ENCODE results near the gene CFTR. TPM values are rescaled to one million over a fixed set of nuclear protein-coding genes. Genes with fewer than 3 reads are reported as not detected.

The CFTR gene
- total and polyA plus RNA-seq, 4 experiments from 2014 or later: not detected

DNA sequence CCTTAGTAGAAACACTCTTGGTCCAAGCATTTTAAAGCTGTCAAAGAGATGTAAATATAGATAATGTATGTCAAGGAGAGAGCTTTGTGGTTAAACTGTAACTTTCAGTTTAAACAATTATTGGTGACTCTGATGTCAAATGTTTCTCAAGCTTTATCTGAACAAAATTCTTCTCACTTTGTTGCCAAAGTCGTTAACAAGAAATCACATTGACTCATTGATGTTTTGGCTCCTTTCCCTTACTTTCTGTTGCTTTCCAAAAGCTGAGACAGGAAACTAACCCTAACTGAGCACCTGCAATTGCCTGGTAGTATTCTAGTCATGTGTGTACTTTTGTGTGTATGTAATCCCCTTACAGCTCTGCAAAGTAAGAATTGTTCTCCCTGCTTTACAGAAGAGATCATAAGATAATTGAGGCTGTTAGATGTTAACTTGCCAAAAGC lies 108.5 kb downstream of the CFTR start:
- intact Hi-C loops (cut with micrococcal nuclease): no loop called here
- no peaks in the 10 kb centered on the region for H3K27me3 ChIP-seq (ENCODE audit: insufficient read depth, low read length)
- H3K27ac ChIP-seq (ENCODE audit: low read depth, low read length): no peak overlapping the region
- no peaks in the 10 kb centered on the region for H3K36me3 Mint-ChIP-seq
- peaks cover 0 to 9% (median 0%) of the 10 kb centered on the region in 8 donors for H3K9me3 Mint-ChIP-seq
- no peaks in the 10 kb centered on the region for H3K9me3 ChIP-seq (ENCODE audit: control insufficient read depth in 1 of 2, low read length in 2 of 2)
- POLR2A ChIA-PET (ENCODE audit: partially characterized antibody): no interaction called here
- no peak for DNase-seq
- H3K27ac Mint-ChIP-seq: no peak overlapping the region
- no peak overlapping the region for H3K4me3 Mint-ChIP-seq
- H3K4me1 ChIP-seq (ENCODE audit: insufficient read depth, low read length): no peaks in the 10 kb centered on the region
- H3K4me1 Mint-ChIP-seq: no peaks in the 10 kb centered on the region
- no peaks in the 10 kb centered on the region for H3K27me3 Mint-ChIP-seq
- CTCF ChIA-PET (ENCODE audit: partially characterized antibody): no interaction called here
- no peak overlapping the region for H3K4me3 ChIP-seq (ENCODE audit: low read length in 2 of 2)
- no peaks in the 10 kb centered on the region for H3K36me3 ChIP-seq (ENCODE audit: insufficient read depth, low read length)

DNA sequence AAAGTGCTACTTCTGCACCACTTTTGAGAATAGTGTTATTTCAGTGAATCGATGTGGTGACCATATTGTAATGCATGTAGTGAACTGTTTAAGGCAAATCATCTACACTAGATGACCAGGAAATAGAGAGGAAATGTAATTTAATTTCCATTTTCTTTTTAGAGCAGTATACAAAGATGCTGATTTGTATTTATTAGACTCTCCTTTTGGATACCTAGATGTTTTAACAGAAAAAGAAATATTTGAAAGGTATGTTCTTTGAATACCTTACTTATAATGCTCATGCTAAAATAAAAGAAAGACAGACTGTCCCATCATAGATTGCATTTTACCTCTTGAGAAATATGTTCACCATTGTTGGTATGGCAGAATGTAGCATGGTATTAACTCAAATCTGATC lies 110.4 kb downstream of the CFTR start:
- Histone ChIP-seq H3K36me3 (ENCODE audit: insufficient read depth, low read length) (no peaks in the 10 kb centered on the region), H3K4me3 (ENCODE audit: low read length in 2 of 2) (no peak overlapping the region), H3K27me3 (ENCODE audit: insufficient read depth, low read length) (no peaks in the 10 kb centered on the region), H3K9me3 (ENCODE audit: control insufficient read depth in 1 of 2, low read length in 2 of 2) (no peaks in the 10 kb centered on the region), H3K27ac (ENCODE audit: low read depth, low read length) (no peak overlapping the region), H3K4me1 (ENCODE audit: insufficient read depth, low read length) (no peaks in the 10 kb centered on the region)
- Mint-ChIP-seq H3K4me1 (no peaks in the 10 kb centered on the region), H3K27ac (no peak overlapping the region), H3K4me3 (no peak overlapping the region), H3K27me3 (no peaks in the 10 kb centered on the region), H3K9me3 (peaks cover 0 to 2% (median 0%) of the 10 kb centered on the region in 8 donors), H3K36me3 (no peaks in the 10 kb centered on the region)
- CTCF ChIA-PET (ENCODE audit: partially characterized antibody): no interaction called here
- intact Hi-C loops (cut with micrococcal nuclease): no loop called here
- POLR2A ChIA-PET (ENCODE audit: partially characterized antibody): no interaction called here
- no peak for DNase-seq

DNA sequence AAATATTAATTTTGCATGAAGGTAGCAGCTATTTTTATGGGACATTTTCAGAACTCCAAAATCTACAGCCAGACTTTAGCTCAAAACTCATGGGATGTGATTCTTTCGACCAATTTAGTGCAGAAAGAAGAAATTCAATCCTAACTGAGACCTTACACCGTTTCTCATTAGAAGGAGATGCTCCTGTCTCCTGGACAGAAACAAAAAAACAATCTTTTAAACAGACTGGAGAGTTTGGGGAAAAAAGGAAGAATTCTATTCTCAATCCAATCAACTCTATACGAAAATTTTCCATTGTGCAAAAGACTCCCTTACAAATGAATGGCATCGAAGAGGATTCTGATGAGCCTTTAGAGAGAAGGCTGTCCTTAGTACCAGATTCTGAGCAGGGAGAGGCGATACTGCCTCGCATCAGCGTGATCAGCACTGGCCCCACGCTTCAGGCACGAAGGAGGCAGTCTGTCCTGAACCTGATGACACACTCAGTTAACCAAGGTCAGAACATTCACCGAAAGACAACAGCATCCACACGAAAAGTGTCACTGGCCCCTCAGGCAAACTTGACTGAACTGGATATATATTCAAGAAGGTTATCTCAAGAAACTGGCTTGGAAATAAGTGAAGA lies 112.3 kb downstream of the CFTR start:
- DNase-seq: no peak
- no peaks in the 10 kb centered on the region for H3K27me3 Mint-ChIP-seq
- no peaks in the 10 kb centered on the region for H3K9me3 ChIP-seq (ENCODE audit: control insufficient read depth in 1 of 2, low read length in 2 of 2)
- no peaks in the 10 kb centered on the region for H3K4me1 Mint-ChIP-seq
- H3K9me3 Mint-ChIP-seq: no peaks in the 10 kb centered on the region
- H3K27ac Mint-ChIP-seq: no peak overlapping the region
- H3K4me1 ChIP-seq (ENCODE audit: insufficient read depth, low read length): no peaks in the 10 kb centered on the region
- POLR2A ChIA-PET (ENCODE audit: partially characterized antibody): no interaction called here
- intact Hi-C loops (cut with micrococcal nuclease): no loop called here
- H3K27me3 ChIP-seq (ENCODE audit: insufficient read depth, low read length): no peaks in the 10 kb centered on the region
- CTCF ChIA-PET (ENCODE audit: partially characterized antibody): no interaction called here
- H3K4me3 Mint-ChIP-seq: no peak overlapping the region
- no peak overlapping the region for H3K4me3 ChIP-seq (ENCODE audit: low read length in 2 of 2)
- no peaks in the 10 kb centered on the region for H3K36me3 ChIP-seq (ENCODE audit: insufficient read depth, low read length)
- H3K27ac ChIP-seq (ENCODE audit: low read depth, low read length): no peak overlapping the region
- H3K36me3 Mint-ChIP-seq: no peaks in the 10 kb centered on the region

DNA sequence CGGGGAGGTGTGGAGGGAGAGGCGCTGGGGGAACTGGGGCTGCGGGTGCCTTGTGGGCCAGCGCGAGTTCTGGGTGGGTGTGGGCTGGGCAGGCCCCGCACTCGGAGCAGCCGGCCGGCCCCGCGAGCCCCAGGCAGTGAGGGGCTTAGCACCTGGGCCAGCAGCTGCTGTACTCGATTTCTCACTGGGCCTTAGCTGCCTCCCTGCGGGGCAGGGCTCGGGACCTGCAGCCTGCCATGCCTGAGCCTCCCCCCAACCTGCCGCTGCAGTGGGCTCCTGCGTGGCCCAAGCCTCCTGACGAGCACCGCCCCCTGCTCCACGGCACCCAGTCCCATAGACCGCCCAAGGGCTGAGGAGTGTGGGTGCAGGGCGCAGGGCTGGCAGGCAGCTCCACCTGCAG lies 116.3 kb downstream of the CFTR start:
- Histone ChIP-seq H3K9me3 (ENCODE audit: control insufficient read depth in 1 of 2, low read length in 2 of 2) (no peaks in the 10 kb centered on the region), H3K27me3 (ENCODE audit: insufficient read depth, low read length) (no peaks in the 10 kb centered on the region), H3K36me3 (ENCODE audit: insufficient read depth, low read length) (no peaks in the 10 kb centered on the region), H3K27ac (ENCODE audit: low read depth, low read length) (no peak overlapping the region), H3K4me3 (ENCODE audit: low read length in 2 of 2) (no peak overlapping the region), H3K4me1 (ENCODE audit: insufficient read depth, low read length) (no peaks in the 10 kb centered on the region)
- DNase-seq: no peak
- ChIA-PET CTCF (ENCODE audit: partially characterized antibody) (no interaction called here), POLR2A (ENCODE audit: partially characterized antibody) (no interaction called here)
- no peaks in the 10 kb centered on the region for H3K9me3 Mint-ChIP-seq
- H3K27ac Mint-ChIP-seq: no peak overlapping the region
- no peak overlapping the region for H3K4me3 Mint-ChIP-seq
- no peaks in the 10 kb centered on the region for H3K36me3 Mint-ChIP-seq
- H3K4me1 Mint-ChIP-seq: no peaks in the 10 kb centered on the region
- H3K27me3 Mint-ChIP-seq: no peaks in the 10 kb centered on the region
- intact Hi-C loops (cut with micrococcal nuclease): no loop called here

DNA sequence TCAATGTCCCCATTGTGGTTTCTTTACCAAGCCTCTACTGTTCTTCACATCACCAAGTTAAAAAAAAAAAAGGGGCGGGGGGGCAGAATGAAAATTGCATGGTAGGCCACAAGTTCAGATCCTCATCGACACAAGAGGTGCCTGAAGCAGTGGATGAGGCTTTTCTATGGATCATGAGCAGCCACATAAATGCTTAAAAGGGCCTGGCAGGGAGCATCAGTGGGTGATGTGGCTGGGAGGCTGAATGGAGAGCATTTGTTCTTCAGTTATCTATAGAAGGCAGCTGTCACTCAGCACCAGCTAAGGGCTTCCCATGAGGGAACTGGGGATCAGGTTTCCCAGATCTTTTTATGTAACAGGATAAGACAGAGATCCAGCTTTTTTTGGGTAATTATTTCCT lies 117.9 kb downstream of the CFTR start:
- Mint-ChIP-seq H3K9me3 (no peaks in the 10 kb centered on the region), H3K36me3 (no peaks in the 10 kb centered on the region), H3K4me1 (no peaks in the 10 kb centered on the region), H3K27ac (no peak overlapping the region), H3K4me3 (no peak overlapping the region), H3K27me3 (no peaks in the 10 kb centered on the region)
- DNase-seq: no peak
- H3K27ac ChIP-seq (ENCODE audit: low read depth, low read length): no peak overlapping the region
- POLR2A ChIA-PET (ENCODE audit: partially characterized antibody): no interaction called here
- H3K4me1 ChIP-seq (ENCODE audit: insufficient read depth, low read length): no peaks in the 10 kb centered on the region
- no peaks in the 10 kb centered on the region for H3K9me3 ChIP-seq (ENCODE audit: control insufficient read depth in 1 of 2, low read length in 2 of 2)
- CTCF ChIA-PET (ENCODE audit: partially characterized antibody): no interaction called here
- intact Hi-C loops (cut with micrococcal nuclease): no loop called here
- H3K27me3 ChIP-seq (ENCODE audit: insufficient read depth, low read length): no peaks in the 10 kb centered on the region
- H3K4me3 ChIP-seq (ENCODE audit: low read length in 2 of 2): no peak overlapping the region
- no peaks in the 10 kb centered on the region for H3K36me3 ChIP-seq (ENCODE audit: insufficient read depth, low read length)

DNA sequence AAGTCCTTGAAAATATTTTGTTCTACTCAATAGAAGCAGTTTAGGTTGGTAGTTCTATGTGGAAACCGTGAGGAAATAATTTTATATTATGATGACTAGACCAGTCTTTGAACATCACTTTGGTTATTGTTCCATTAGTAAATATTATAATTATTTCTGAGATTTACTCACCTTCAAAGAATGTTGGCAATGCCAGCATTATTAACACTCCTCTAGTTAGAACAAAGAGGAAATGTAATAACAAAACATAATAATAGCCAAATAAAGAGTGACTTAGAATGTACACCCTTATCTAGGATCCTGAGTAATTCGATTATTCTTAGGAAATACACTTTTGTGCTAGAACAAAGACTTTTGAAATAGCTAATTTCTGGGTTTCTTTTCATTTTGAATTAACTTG lies 121.1 kb downstream of the CFTR start:
- H3K9me3 Mint-ChIP-seq: peaks cover 0 to 2% (median 0%) of the 10 kb centered on the region in 8 donors
- H3K36me3 Mint-ChIP-seq: no peaks in the 10 kb centered on the region
- H3K4me3 Mint-ChIP-seq: no peak overlapping the region
- no peak for DNase-seq
- ChIA-PET POLR2A (ENCODE audit: partially characterized antibody) (no interaction called here), CTCF (ENCODE audit: partially characterized antibody) (no interaction called here)
- Histone ChIP-seq H3K9me3 (ENCODE audit: control insufficient read depth in 1 of 2, low read length in 2 of 2) (no peaks in the 10 kb centered on the region), H3K27me3 (ENCODE audit: insufficient read depth, low read length) (no peaks in the 10 kb centered on the region), H3K27ac (ENCODE audit: low read depth, low read length) (no peak overlapping the region), H3K36me3 (ENCODE audit: insufficient read depth, low read length) (no peaks in the 10 kb centered on the region), H3K4me3 (ENCODE audit: low read length in 2 of 2) (no peak overlapping the region), H3K4me1 (ENCODE audit: insufficient read depth, low read length) (no peaks in the 10 kb centered on the region)
- intact Hi-C loops (cut with micrococcal nuclease): no loop called here
- H3K27ac Mint-ChIP-seq: no peak overlapping the region
- H3K27me3 Mint-ChIP-seq: no peaks in the 10 kb centered on the region
- H3K4me1 Mint-ChIP-seq: no peaks in the 10 kb centered on the region

DNA sequence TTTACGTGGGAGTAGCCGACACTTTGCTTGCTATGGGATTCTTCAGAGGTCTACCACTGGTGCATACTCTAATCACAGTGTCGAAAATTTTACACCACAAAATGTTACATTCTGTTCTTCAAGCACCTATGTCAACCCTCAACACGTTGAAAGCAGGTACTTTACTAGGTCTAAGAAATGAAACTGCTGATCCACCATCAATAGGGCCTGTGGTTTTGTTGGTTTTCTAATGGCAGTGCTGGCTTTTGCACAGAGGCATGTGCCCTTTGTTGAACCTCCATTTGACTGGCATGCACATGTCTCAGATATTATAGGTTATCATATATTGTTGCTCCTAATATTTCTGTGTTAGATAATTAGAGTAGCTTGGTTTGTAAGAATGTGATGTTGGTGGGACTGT lies 123.8 kb downstream of the CFTR start:
- Histone ChIP-seq H3K9me3 (ENCODE audit: control insufficient read depth in 1 of 2, low read length in 2 of 2) (no peaks in the 10 kb centered on the region), H3K27ac (ENCODE audit: low read depth, low read length) (no peak overlapping the region), H3K36me3 (ENCODE audit: insufficient read depth, low read length) (no peaks in the 10 kb centered on the region), H3K4me3 (ENCODE audit: low read length in 2 of 2) (no peak overlapping the region), H3K4me1 (ENCODE audit: insufficient read depth, low read length) (no peaks in the 10 kb centered on the region), H3K27me3 (ENCODE audit: insufficient read depth, low read length) (no peaks in the 10 kb centered on the region)
- H3K27ac Mint-ChIP-seq: no peak overlapping the region
- intact Hi-C loops (cut with micrococcal nuclease): no loop called here
- peaks cover 0 to 2% (median 0%) of the 10 kb centered on the region in 8 donors for H3K9me3 Mint-ChIP-seq
- DNase-seq: no peak
- no peak overlapping the region for H3K4me3 Mint-ChIP-seq
- CTCF ChIA-PET (ENCODE audit: partially characterized antibody): no interaction called here
- H3K4me1 Mint-ChIP-seq: no peaks in the 10 kb centered on the region
- POLR2A ChIA-PET (ENCODE audit: partially characterized antibody): no interaction called here
- H3K36me3 Mint-ChIP-seq: no peaks in the 10 kb centered on the region
- H3K27me3 Mint-ChIP-seq: no peaks in the 10 kb centered on the region

DNA sequence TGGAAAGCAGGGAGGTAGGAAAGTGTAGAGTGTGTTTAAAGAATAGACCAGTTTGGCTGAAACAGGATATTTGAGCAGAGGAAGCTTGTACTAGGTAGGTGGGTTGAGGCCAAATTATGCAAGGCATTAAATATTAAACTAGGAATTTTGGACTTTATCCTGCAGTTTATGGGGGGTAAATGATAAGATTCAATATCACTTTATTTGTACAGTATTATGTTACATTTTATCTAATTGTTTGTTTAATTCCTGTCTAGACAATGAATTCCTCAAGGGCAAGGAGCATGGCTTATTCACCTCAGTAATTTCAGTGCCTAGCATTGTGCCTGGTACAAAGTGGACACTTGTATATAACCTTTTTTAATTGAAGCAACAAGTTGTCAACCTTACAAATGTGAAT lies 125.9 kb downstream of the CFTR start:
- H3K36me3 Mint-ChIP-seq: no peaks in the 10 kb centered on the region
- ChIA-PET CTCF (ENCODE audit: partially characterized antibody) (no interaction called here), POLR2A (ENCODE audit: partially characterized antibody) (no interaction called here)
- no peaks in the 10 kb centered on the region for H3K4me1 ChIP-seq (ENCODE audit: insufficient read depth, low read length)
- H3K9me3 ChIP-seq (ENCODE audit: control insufficient read depth in 1 of 2, low read length in 2 of 2): no peaks in the 10 kb centered on the region
- H3K9me3 Mint-ChIP-seq: peaks cover 0 to 2% (median 0%) of the 10 kb centered on the region in 8 donors
- no peaks in the 10 kb centered on the region for H3K4me1 Mint-ChIP-seq
- H3K27me3 Mint-ChIP-seq: no peaks in the 10 kb centered on the region
- H3K4me3 ChIP-seq (ENCODE audit: low read length in 2 of 2): no peak overlapping the region
- H3K36me3 ChIP-seq (ENCODE audit: insufficient read depth, low read length): no peaks in the 10 kb centered on the region
- H3K27me3 ChIP-seq (ENCODE audit: insufficient read depth, low read length): no peaks in the 10 kb centered on the region
- H3K27ac Mint-ChIP-seq: no peak overlapping the region
- no peak overlapping the region for H3K27ac ChIP-seq (ENCODE audit: low read depth, low read length)
- intact Hi-C loops (cut with micrococcal nuclease): no loop called here
- no peak for DNase-seq
- H3K4me3 Mint-ChIP-seq: no peak overlapping the region
